Suprapubic skin (tissue), 4 donors: Measurements from ENCODE around the gene SARS1. TPM values are rescaled to one million over a fixed set of nuclear protein-coding genes. Genes with fewer than 3 reads are reported as not detected.

Source experiments
- DNase-seq, 2 donors: peaks; one replicate each; pipeline ENCODE4 v3.0.0-alpha.2; 2019; ENCODE audit warnings: low spot score in 2 of 2
- H3K27ac ChIP-seq: fragments of 200-600 bp; sonication (generic); one replicate; pipeline ENCODE4 v1.5.1; 2019
- H3K27me3 ChIP-seq: fragments of 200-600 bp; sonication (generic); one replicate; pipeline ENCODE4 v1.5.1; 2019
- H3K36me3 ChIP-seq: fragments of 200-600 bp; sonication (generic); one replicate; pipeline ENCODE4 v1.5.1; 2019
- H3K4me1 ChIP-seq: fragments of 200-600 bp; sonication (generic); one replicate; pipeline ENCODE4 v1.5.1; 2019
- H3K4me3 ChIP-seq: fragments of 200-600 bp; sonication (generic); one replicate; pipeline ENCODE4 v1.5.1; 2019; ENCODE audit warnings: mild to moderate bottlenecking
- H3K9me3 ChIP-seq: fragments of 200-600 bp; sonication (generic); one replicate; pipeline ENCODE4 v1.5.1; 2019
- EP300 ChIP-seq: sonication (generic); formaldehyde crosslinking; IDR thresholded peaks from one replicate; pipeline ENCODE4 v1.6.1; 2017; ENCODE audit warnings: antibody characterized with exemption
- POLR2A ChIP-seq, 2 donors: fragments of 450-650 bp; IDR thresholded peaks; one replicate each; pipeline ENCODE4 v1.6.1; 2017; ENCODE audit warnings: antibody characterized with exemption in 2 of 2, mild to moderate bottlenecking in 2 of 2, moderate library complexity in 2 of 2
- POLR2AphosphoS5 ChIP-seq, 3 donors: sonication (generic); formaldehyde crosslinking; IDR thresholded peaks; one replicate each; pipeline ENCODE4 v1.6.1; 2017; ENCODE audit warnings: antibody characterized with exemption in 3 of 3
- WGBS: methylation state at CpG from one replicate; pipeline ENCODE4 v1.1.5; 2018; 5-methylcytosine and 5-hydroxymethylcytosine counted together
- total RNA-seq, 4 donors: library from RNA; depleted of rRNA; stranded (reverse); fragments of >200 nt; gene quantifications; one replicate each; pipeline ENCODE4 v1.1.0, GENCODE V29; 2016
- TF ChIP-seq, protein P1 (sequence below), 2 donors: fragments of 200-600 bp in 1 of 2; fragments of 450-650 bp in 1 of 2; sonication (generic) in 1 of 2; IDR thresholded peaks; one replicate each; pipeline ENCODE4 v1.5.1; 2016 to 2019; ENCODE audit warnings: antibody characterized with exemption in 2 of 2, mild to moderate bottlenecking in 1 of 2, moderate library complexity in 1 of 2

Gene SARS1
- total RNA-seq, 4 donors from 2014 or later, result 144 to 169 (median 160) TPM

DNA sequence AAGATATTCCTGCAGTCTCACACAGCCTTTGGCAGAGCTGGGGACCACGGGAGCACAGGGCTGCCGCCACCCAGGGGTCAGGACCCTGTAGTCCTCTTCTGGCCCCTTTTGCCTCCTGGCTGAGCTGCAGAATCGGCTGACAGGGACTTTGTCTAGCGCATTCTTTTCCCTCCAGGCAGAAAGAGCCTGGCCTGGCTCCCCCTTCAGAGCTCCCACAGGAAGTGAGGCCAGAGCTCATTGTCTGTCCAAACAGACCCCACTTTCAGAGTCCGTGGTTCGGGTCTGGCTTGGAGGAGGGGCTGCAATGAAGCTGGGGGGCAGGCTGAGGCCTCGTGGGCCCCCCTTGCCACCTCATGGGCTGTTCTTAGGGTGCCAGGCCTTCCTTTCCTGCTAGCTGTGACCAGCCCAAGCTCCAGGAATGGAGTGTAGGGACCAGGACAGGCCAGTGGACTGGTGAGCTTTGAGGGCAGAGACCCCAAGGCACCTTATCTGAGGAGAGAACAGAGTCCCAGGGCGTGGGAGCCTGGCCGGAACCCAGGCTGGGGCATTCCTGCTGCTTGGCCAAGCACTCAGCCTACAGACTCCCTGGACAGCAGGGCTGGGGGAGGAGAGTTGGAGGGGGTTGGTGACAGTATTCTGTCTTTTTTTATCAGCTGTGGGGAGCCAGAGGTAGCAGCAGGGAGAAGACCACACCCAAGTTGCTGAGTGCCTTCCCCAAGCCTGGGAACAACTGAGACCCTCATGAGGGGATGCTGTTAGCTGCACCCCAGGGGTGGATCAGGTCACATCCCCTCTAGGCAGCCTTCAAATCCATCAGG, 40.3 kb downstream of the SARS1 start:
- peak overlapping the region; percentile 41 for H3K4me3 ChIP-seq
- H3K36me3 ChIP-seq, result peaks cover 8% of the 10 kb centered on the region
- no peaks in the 10 kb centered on the region for H3K27me3 ChIP-seq
- TF ChIP-seq, protein P1, sequence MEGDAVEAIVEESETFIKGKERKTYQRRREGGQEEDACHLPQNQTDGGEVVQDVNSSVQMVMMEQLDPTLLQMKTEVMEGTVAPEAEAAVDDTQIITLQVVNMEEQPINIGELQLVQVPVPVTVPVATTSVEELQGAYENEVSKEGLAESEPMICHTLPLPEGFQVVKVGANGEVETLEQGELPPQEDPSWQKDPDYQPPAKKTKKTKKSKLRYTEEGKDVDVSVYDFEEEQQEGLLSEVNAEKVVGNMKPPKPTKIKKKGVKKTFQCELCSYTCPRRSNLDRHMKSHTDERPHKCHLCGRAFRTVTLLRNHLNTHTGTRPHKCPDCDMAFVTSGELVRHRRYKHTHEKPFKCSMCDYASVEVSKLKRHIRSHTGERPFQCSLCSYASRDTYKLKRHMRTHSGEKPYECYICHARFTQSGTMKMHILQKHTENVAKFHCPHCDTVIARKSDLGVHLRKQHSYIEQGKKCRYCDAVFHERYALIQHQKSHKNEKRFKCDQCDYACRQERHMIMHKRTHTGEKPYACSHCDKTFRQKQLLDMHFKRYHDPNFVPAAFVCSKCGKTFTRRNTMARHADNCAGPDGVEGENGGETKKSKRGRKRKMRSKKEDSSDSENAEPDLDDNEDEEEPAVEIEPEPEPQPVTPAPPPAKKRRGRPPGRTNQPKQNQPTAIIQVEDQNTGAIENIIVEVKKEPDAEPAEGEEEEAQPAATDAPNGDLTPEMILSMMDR (IDR thresholded peaks at IDR 0.05), result no peak
- no peak for TF ChIP-seq EP300
- TF ChIP-seq POLR2AphosphoS5 (IDR thresholded peaks at IDR 0.05), result no peak
- no peak for TF ChIP-seq POLR2A (IDR thresholded peaks at IDR 0.05)
- 19% methylated on average over 4 of the region's 9 CpGs for WGBS
- no peaks in the 10 kb centered on the region for H3K9me3 ChIP-seq
- no peak for DNase-seq
- peaks cover 67% of the 10 kb centered on the region for H3K4me1 ChIP-seq
- H3K27ac ChIP-seq, result peak overlapping the region; percentile 80

DNA sequence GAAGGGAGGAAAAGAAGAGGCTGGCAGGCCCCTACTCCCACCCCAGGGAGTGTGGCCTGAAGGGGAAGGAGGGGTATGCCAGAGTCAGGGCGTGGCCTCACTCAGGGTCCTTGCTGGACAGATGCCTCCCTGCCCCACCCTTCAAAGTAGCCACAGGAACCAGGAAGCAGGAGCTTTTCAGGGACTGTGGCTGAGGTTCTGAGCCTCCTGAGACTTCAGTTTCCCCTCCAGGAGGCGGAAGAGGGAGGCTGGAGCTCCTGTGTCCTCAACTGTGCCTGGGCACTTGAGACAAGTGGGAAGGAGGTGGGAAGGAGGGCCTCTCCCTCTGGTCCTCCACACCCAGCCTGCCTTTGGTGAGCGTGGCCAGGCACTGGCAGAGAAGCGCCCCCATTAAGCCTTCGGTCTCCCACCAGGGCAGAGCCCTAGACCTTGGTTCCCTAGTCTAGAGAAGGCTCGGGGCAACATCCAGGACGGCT, 40.9 kb downstream of the SARS1 start:
- TF ChIP-seq, protein P1 (IDR thresholded peaks at IDR 0.05), result no peak
- TF ChIP-seq POLR2A (IDR thresholded peaks at IDR 0.05), result no peak
- TF ChIP-seq POLR2AphosphoS5 (IDR thresholded peaks at IDR 0.05), result no peak
- no peak for TF ChIP-seq EP300
- DNase-seq, result no peak
- H3K4me3 ChIP-seq, result peak overlapping the region; percentile 41
- peaks cover 9% of the 10 kb centered on the region for H3K36me3 ChIP-seq
- peaks cover 64% of the 10 kb centered on the region for H3K4me1 ChIP-seq
- H3K9me3 ChIP-seq, result no peaks in the 10 kb centered on the region
- H3K27me3 ChIP-seq, result no peaks in the 10 kb centered on the region
- no CpG with 5 or more reads among the region's 7 CpGs for WGBS
- peak overlapping the region; percentile 80 for H3K27ac ChIP-seq

DNA sequence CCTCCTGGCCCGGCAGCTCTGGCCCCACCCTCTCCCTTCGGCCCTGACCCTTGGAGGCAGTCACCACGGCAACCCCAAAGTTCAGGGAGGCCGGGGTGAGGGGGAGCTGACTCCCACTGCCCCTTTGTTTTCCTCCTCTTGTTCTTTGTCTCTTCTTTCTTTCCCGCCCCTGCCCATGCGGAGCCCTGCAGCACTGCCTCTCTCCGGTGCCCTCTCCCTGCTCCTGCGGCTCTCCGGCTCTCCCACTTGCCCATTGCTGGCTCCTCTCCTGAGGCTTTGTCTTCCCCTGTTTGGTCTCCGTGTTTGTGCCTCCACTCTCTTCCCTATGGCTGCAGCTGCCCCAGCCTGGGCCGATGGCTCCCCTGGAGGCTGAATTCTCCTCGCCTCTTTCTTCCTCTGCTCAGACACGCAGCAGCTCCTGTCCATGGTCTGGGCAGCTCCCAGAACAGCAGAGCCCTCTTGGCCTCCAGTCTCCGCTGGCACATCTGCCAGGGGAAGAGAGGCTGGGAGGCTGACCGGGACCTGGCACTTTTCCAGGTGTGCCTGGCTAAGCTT, 41.5 kb downstream of the SARS1 start:
- Histone ChIP-seq H3K4me1 (peaks cover 61% of the 10 kb centered on the region), H3K9me3 (no peaks in the 10 kb centered on the region), H3K36me3 (peaks cover 9% of the 10 kb centered on the region), H3K4me3 (peak overlapping the region; percentile 41), H3K27ac (peak overlapping the region; percentile 4), H3K27me3 (no peaks in the 10 kb centered on the region)
- no peak for DNase-seq
- TF ChIP-seq POLR2AphosphoS5 (IDR thresholded peaks at IDR 0.05), result no peak
- TF ChIP-seq, protein P1 (IDR thresholded peaks at IDR 0.05), result no peak
- TF ChIP-seq EP300, result no peak
- TF ChIP-seq POLR2A (IDR thresholded peaks at IDR 0.05), result no peak
- WGBS, result 38% methylated on average over 14 of the region's 15 CpGs

DNA sequence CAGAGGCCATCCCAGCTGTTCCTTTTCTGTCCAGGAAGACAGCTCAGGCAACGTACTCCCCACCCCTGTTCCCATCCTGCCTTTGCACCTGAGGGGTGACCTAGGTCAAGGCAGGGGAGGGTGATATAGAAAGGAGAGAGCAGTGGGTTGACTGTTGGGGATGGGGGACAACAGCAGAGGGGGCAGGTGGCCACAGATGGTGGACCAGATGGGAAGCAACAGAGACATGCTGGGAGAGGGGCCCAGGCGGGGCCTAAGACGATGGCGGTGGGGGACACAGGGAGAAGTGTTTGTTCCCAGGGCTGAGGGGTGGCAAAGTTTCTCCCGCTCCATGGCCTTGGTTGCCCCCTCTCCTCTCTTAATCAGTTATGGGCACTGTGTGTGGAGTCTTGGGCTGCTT, 42.0 kb downstream of the SARS1 start:
- no peak for DNase-seq
- peak overlapping the region; percentile 41 for H3K4me3 ChIP-seq
- TF ChIP-seq POLR2A (IDR thresholded peaks at IDR 0.05), result no peak
- peaks cover 14% of the 10 kb centered on the region for H3K36me3 ChIP-seq
- no peaks in the 10 kb centered on the region for H3K9me3 ChIP-seq
- WGBS, result 92% methylated on average over 5 of the region's 5 CpGs
- peak overlapping the region; percentile 4 for H3K27ac ChIP-seq
- H3K27me3 ChIP-seq, result no peaks in the 10 kb centered on the region
- H3K4me1 ChIP-seq, result peaks cover 56% of the 10 kb centered on the region

- H3K9me3 ChIP-seq, result no peaks in the 10 kb centered on the region
- TF ChIP-seq POLR2AphosphoS5 (IDR thresholded peaks at IDR 0.05), result no peak
- no peak for TF ChIP-seq EP300
- TF ChIP-seq, protein P1 (IDR thresholded peaks at IDR 0.05), result no peak
- DNase-seq, result no peak
- WGBS, result 78% methylated on average over 7 of the region's 7 CpGs
- no peaks in the 10 kb centered on the region for H3K27me3 ChIP-seq
- no peak overlapping the region for H3K27ac ChIP-seq
- peaks cover 17% of the 10 kb centered on the region for H3K36me3 ChIP-seq
- H3K4me3 ChIP-seq, result no peak overlapping the region
- H3K4me1 ChIP-seq, result peaks cover 56% of the 10 kb centered on the region
These were observed 42.4 kb downstream of the SARS1 start for GRCh38 chr1:109256085-109256484.
